ENCODE measurements around the gene MYO16. TPM values are rescaled to one million over a fixed set of nuclear protein-coding genes. Genes with fewer than 3 reads are reported as not detected.

Gene MYO16
- total and polyA plus RNA-seq, 2 experiments from 2014 or later, result 0.13 to 0.23 TPM

DNA sequence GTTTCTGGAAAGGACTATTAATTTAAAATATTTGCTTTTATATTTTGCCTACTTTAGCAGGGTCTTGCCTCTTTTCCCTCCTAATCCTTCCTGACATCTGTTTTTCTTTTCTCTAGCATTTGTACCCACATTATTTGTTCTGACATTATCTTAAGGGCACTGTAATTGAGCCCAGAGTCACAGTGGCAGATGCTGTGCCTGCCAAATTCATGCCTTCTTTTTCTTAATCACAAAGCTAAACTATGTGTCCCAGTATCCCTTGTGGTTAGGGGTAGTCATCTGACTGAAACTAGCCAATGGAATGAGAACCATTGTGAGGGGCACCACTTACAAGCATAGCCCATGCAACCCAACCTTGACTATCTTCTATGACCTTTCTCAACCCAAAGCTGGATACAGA is 562.9 kb downstream of the MYO16 start:
- H3K4me3 ChIP-seq, result no peak overlapping the region
- no peak for DNase-seq (ENCODE audit: low spot score)

DNA sequence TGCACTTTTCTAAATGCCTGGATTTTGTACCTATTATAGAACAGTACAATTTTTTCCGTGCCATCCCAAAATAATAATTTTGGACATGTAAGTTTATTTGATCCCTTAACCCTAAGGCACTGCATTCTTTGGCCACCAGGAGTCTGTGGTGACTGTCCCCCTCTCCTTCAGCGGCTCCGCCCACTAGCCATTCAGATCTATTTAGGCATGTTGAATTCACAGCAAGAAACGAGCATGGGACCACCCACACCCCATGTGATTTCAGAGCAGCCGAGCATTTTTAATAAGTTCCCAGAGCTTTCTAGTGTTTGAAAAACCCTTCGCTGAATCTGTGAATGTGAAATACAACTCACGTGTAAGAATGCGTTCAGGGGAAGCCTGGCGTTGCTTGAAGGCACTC is 567.5 kb downstream of the MYO16 start:
- H3K9me2 ChIP-seq (replicated peaks; ENCODE audit: insufficient read depth), result no peaks in the 10 kb centered on the region
- 85% methylated on average over 9 of the region's 9 CpGs for WGBS (ENCODE audit: low lambda C conversion rate, missing lambda C conversion rate)

More for the DNA sequence above, 562.9 kb downstream of the MYO16 start:
- Histone ChIP-seq H3K36me3 (replicated peaks; ENCODE audit: insufficient read depth, low read depth) (no peaks in the 10 kb centered on the region), H3K9me3 (ENCODE audit: low read depth) (no peaks in the 10 kb centered on the region), H2AFZ (no peak overlapping the region), H4K20me1 (ENCODE audit: insufficient read depth, poor library complexity, severe bottlenecking) (no peaks in the 10 kb centered on the region), H3K27ac (no peak overlapping the region), H3K4me1 (ENCODE audit: insufficient read depth) (no peaks in the 10 kb centered on the region), H3K9me2 (replicated peaks; ENCODE audit: insufficient read depth) (no peaks in the 10 kb centered on the region), H3K4me2 (no peak overlapping the region), H3K27me3 (no peaks in the 10 kb centered on the region), H3K79me2 (no peaks in the 10 kb centered on the region)
- TF ChIP-seq, protein P1, sequence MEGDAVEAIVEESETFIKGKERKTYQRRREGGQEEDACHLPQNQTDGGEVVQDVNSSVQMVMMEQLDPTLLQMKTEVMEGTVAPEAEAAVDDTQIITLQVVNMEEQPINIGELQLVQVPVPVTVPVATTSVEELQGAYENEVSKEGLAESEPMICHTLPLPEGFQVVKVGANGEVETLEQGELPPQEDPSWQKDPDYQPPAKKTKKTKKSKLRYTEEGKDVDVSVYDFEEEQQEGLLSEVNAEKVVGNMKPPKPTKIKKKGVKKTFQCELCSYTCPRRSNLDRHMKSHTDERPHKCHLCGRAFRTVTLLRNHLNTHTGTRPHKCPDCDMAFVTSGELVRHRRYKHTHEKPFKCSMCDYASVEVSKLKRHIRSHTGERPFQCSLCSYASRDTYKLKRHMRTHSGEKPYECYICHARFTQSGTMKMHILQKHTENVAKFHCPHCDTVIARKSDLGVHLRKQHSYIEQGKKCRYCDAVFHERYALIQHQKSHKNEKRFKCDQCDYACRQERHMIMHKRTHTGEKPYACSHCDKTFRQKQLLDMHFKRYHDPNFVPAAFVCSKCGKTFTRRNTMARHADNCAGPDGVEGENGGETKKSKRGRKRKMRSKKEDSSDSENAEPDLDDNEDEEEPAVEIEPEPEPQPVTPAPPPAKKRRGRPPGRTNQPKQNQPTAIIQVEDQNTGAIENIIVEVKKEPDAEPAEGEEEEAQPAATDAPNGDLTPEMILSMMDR (IDR thresholded peaks at IDR 0.05; ENCODE audit: poor library complexity), result no peak
- TF ChIP-seq EZH2phosphoT487 (IDR thresholded peaks at IDR 0.05; ENCODE audit: low read depth, severe bottlenecking, unreplicated experiment) (no peak), EZH2 (IDR thresholded peaks at IDR 0.05; ENCODE audit: borderline replicate concordance) (no peak)

DNA sequence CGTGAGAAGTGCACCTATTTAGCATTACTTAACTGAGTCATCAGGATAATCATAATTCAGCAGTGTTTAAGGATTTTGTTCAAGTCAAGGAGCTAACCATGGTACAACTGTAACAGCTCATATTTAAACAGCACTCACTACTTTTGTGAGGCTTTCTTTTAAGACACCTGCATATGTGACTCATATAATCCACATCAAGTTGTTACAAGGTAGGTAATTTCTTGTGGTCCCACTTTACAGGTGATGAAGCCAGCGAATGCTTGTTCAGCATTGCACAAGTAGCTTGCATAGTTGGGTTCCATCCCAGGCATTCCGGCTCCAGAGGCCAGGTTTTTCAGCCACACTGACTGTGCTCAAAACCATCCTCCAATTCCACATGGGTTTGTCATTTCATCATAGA is 569.2 kb downstream of the MYO16 start:
- no peak overlapping the region for H3K4me3 ChIP-seq
- H4K20me1 ChIP-seq (ENCODE audit: insufficient read depth, poor library complexity, severe bottlenecking), result no peaks in the 10 kb centered on the region
- H3K4me1 ChIP-seq (ENCODE audit: insufficient read depth), result no peaks in the 10 kb centered on the region
- no peaks in the 10 kb centered on the region for H3K79me2 ChIP-seq
- no peak overlapping the region for H2AFZ ChIP-seq
- no peaks in the 10 kb centered on the region for H3K9me3 ChIP-seq (ENCODE audit: low read depth)
- 92% methylated on average over 3 of the region's 3 CpGs for WGBS (ENCODE audit: low lambda C conversion rate, missing lambda C conversion rate)
- no peaks in the 10 kb centered on the region for H3K9me2 ChIP-seq (replicated peaks; ENCODE audit: insufficient read depth)
- H3K27me3 ChIP-seq, result no peaks in the 10 kb centered on the region
- H3K27ac ChIP-seq, result no peak overlapping the region
- no peak for DNase-seq (ENCODE audit: low spot score)
- no peak overlapping the region for H3K4me2 ChIP-seq
- no peaks in the 10 kb centered on the region for H3K36me3 ChIP-seq (replicated peaks; ENCODE audit: insufficient read depth, low read depth)
- TF ChIP-seq EZH2 (IDR thresholded peaks at IDR 0.05; ENCODE audit: borderline replicate concordance) (no peak), EZH2phosphoT487 (IDR thresholded peaks at IDR 0.05; ENCODE audit: low read depth, severe bottlenecking, unreplicated experiment) (no peak)
- TF ChIP-seq, protein P1 (IDR thresholded peaks at IDR 0.05; ENCODE audit: poor library complexity), result no peak

More for the DNA sequence above, 567.5 kb downstream of the MYO16 start:
- Histone ChIP-seq H3K4me2 (no peak overlapping the region), H3K9me3 (ENCODE audit: low read depth) (no peaks in the 10 kb centered on the region), H4K20me1 (ENCODE audit: insufficient read depth, poor library complexity, severe bottlenecking) (no peaks in the 10 kb centered on the region), H3K4me1 (ENCODE audit: insufficient read depth) (no peaks in the 10 kb centered on the region), H3K79me2 (no peaks in the 10 kb centered on the region), H2AFZ (no peak overlapping the region), H3K27ac (no peak overlapping the region), H3K27me3 (no peaks in the 10 kb centered on the region), H3K36me3 (replicated peaks; ENCODE audit: insufficient read depth, low read depth) (no peaks in the 10 kb centered on the region), H3K4me3 (no peak overlapping the region)
- DNase-seq (ENCODE audit: low spot score), result no peak
- TF ChIP-seq, protein P1 (IDR thresholded peaks at IDR 0.05; ENCODE audit: poor library complexity), result no peak
- no peak for TF ChIP-seq EZH2 (IDR thresholded peaks at IDR 0.05; ENCODE audit: borderline replicate concordance)
- TF ChIP-seq EZH2phosphoT487 (IDR thresholded peaks at IDR 0.05; ENCODE audit: low read depth, severe bottlenecking, unreplicated experiment), result no peak

DNA sequence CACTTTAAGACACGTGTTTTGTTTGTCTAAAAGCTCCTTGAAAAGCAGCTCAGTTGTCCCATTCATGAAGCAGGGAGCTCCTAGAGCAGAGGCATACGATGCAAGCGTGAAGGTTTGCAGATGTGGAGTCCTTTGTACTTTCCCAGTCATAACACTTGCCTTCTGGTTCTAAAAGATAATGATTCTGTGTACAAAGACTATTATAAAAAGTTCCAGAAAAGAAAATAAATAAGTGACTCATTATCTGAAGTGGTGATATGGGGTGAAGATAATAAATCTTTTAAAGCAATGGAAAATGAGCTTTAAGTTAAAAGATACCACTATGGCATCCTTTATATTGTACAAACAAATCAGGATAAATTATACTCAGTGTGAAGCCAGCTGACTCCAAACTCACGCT is 569.9 kb downstream of the MYO16 start:
- Histone ChIP-seq H3K4me1 (ENCODE audit: insufficient read depth) (no peaks in the 10 kb centered on the region), H3K36me3 (replicated peaks; ENCODE audit: insufficient read depth, low read depth) (no peaks in the 10 kb centered on the region), H3K27ac (no peak overlapping the region), H3K4me2 (no peak overlapping the region), H3K4me3 (no peak overlapping the region), H3K9me3 (ENCODE audit: low read depth) (no peaks in the 10 kb centered on the region), H3K9me2 (replicated peaks; ENCODE audit: insufficient read depth) (no peaks in the 10 kb centered on the region), H2AFZ (no peak overlapping the region), H3K27me3 (no peaks in the 10 kb centered on the region), H4K20me1 (ENCODE audit: insufficient read depth, poor library complexity, severe bottlenecking) (no peaks in the 10 kb centered on the region), H3K79me2 (no peaks in the 10 kb centered on the region)
- WGBS (ENCODE audit: low lambda C conversion rate, missing lambda C conversion rate), result 57% methylated on average over 4 of the region's 4 CpGs
- TF ChIP-seq EZH2 (IDR thresholded peaks at IDR 0.05; ENCODE audit: borderline replicate concordance) (no peak), EZH2phosphoT487 (IDR thresholded peaks at IDR 0.05; ENCODE audit: low read depth, severe bottlenecking, unreplicated experiment) (no peak)
- TF ChIP-seq, protein P1 (IDR thresholded peaks at IDR 0.05; ENCODE audit: poor library complexity), result no peak
- DNase-seq (ENCODE audit: low spot score), result no peak

Data from hepatocyte (in vitro differentiated cells).